A549 (cell line): ENCODE results near the gene THADA.

Experiments used
- CTCF ChIP-seq: fragments of >200 bp; sonication (Bioruptor Twin); formaldehyde crosslinking; IDR thresholded peaks from 3 replicates; pipeline ENCODE4 v1.5.1; 2016
- EP300 ChIP-seq, 2 experiments: fragments of >200 bp; sonication (Bioruptor Twin); formaldehyde crosslinking; IDR thresholded peaks; 2 replicates in 1 of 2; 3 replicates in 1 of 2; pipeline ENCODE4 v1.6.1; 2016 to 2017
- HDAC2 ChIP-seq: fragments of 200-600 bp; sonication (generic); IDR thresholded peaks from 2 replicates; pipeline ENCODE4 v1.6.1; 2016
- POLR2A ChIP-seq: IDR thresholded peaks from 2 replicates; pipeline ENCODE4 v1.6.1; 2012; ENCODE audit warnings: mild to moderate bottlenecking, low read length
- TF ChIP-seq, protein P1 (sequence below): IDR thresholded peaks from 2 replicates; pipeline ENCODE4 v1.6.1; 2012

- peak; percentile 39 for TF ChIP-seq CTCF
- TF ChIP-seq POLR2A: peak; percentile 56
- no peak for TF ChIP-seq HDAC2
- no peak; a peak in 1 of 5 replicates for TF ChIP-seq EP300 (IDR thresholded peaks at IDR 0.05)
- TF ChIP-seq, protein P1, sequence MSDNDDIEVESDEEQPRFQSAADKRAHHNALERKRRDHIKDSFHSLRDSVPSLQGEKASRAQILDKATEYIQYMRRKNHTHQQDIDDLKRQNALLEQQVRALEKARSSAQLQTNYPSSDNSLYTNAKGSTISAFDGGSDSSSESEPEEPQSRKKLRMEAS: peak; percentile 99
These were observed 368.6 kb downstream of the THADA start for GRCh38 chr2:43226955-43227829.
